Loucy (cell line): ENCODE data around the gene RING1.

Experiments used
- H2AFZ ChIP-seq: fragments of 200-600 bp; sonication (generic); 2 replicates; pipeline ENCODE4 v1.6.0; 2016; ENCODE audit warnings: antibody characterized with exemption, mild to moderate bottlenecking, low read length, moderate library complexity
- H3F3A ChIP-seq: fragments of 200-600 bp; 2 replicates; pipeline ENCODE4 v1.6.0; 2016; ENCODE audit warnings: antibody characterized with exemption, low read depth, mild to moderate bottlenecking
- H3K27me3 ChIP-seq: fragments of 200-600 bp; sonication (generic); 2 replicates; pipeline ENCODE4 v1.6.1; 2014; ENCODE audit warnings: low read length, mild to moderate bottlenecking; ENCODE audit not compliant: insufficient read depth, poor library complexity, severe bottlenecking
- H3K36me3 ChIP-seq: fragments of 200-600 bp; sonication (generic); 2 replicates; pipeline ENCODE4 v1.6.1; 2016; ENCODE audit warnings: low read length; ENCODE audit not compliant: insufficient read depth
- H3K4me1 ChIP-seq: fragments of 200-600 bp; sonication (generic); 2 replicates; pipeline ENCODE4 v1.5.1; 2014; ENCODE audit warnings: low read length, mild to moderate bottlenecking; ENCODE audit not compliant: insufficient read depth, poor library complexity, severe bottlenecking
- H3K4me2 ChIP-seq: fragments of 200-600 bp; sonication (generic); 2 replicates; pipeline ENCODE4 v1.6.0; 2014; ENCODE audit warnings: antibody characterized with exemption, low read length, low read depth, mild to moderate bottlenecking; ENCODE audit not compliant: poor library complexity, severe bottlenecking
- H3K4me3 ChIP-seq: fragments of 200-600 bp; sonication (generic); 2 replicates; pipeline ENCODE4 v1.5.1; 2014; ENCODE audit warnings: low read length, mild to moderate bottlenecking, mixed read lengths; ENCODE audit not compliant: poor library complexity, severe bottlenecking
- H3K79me2 ChIP-seq: fragments of 200-600 bp; sonication (generic); 2 replicates; pipeline ENCODE4 v1.6.1; 2014; ENCODE audit warnings: low read length; ENCODE audit not compliant: insufficient read depth
- H3K9ac ChIP-seq: fragments of 200-600 bp; sonication (generic); 2 replicates; pipeline ENCODE4 v1.6.0; 2014; ENCODE audit warnings: mild to moderate bottlenecking, low read depth, low read length, moderate library complexity; ENCODE audit not compliant: poor library complexity, severe bottlenecking
- H3K9me2 ChIP-seq: fragments of 200-600 bp; sonication (generic); replicated peaks from 2 replicates; pipeline ENCODE4 v1.6.1; 2016; ENCODE audit warnings: low read depth, low read length, mixed read lengths
- H3K9me3 ChIP-seq: fragments of 200-600 bp; sonication (generic); 2 replicates; pipeline ENCODE4 v1.6.1; 2014; ENCODE audit warnings: mild to moderate bottlenecking, antibody characterized with exemption, low read length, low read depth; ENCODE audit not compliant: insufficient read depth
- H4K20me1 ChIP-seq: fragments of 200-600 bp; sonication (generic); 2 replicates; pipeline ENCODE4 v1.6.0; 2014; ENCODE audit warnings: antibody characterized with exemption, low read length, mild to moderate bottlenecking; ENCODE audit not compliant: insufficient read depth, poor library complexity, severe bottlenecking
- EZH2phosphoT487 ChIP-seq: fragments of 200-600 bp; IDR thresholded peaks from 2 replicates; pipeline ENCODE4 v1.6.1; 2018; ENCODE audit warnings: antibody characterized with exemption, mild to moderate bottlenecking, moderate library complexity, borderline replicate concordance
- TF ChIP-seq, protein P1 (sequence below): fragments of 200-600 bp; sonication (generic); conservative IDR thresholded peaks from 2 replicates; pipeline ENCODE4 v1.5.1; 2014; ENCODE audit warnings: mild to moderate bottlenecking, antibody characterized with exemption, low read length

RING1 gene

GRCh38 chr6:33166811-33167210, 41.5 kb upstream of the RING1 start:
- Histone ChIP-seq H3K36me3 (no peaks in the 10 kb centered on the region), H3K79me2 (no peaks in the 10 kb centered on the region), H3K9ac (no peak overlapping the region), H3K4me3 (no peak overlapping the region), H2AFZ (no peak overlapping the region), H3K27me3 (no peaks in the 10 kb centered on the region), H3F3A (no peaks in the 10 kb centered on the region), H3K4me2 (no peak overlapping the region), H3K4me1 (peaks cover 2% of the 10 kb centered on the region), H3K9me2 (no peaks in the 10 kb centered on the region), H3K9me3 (no peaks in the 10 kb centered on the region), H4K20me1 (no peaks in the 10 kb centered on the region)
- TF ChIP-seq, protein P1, sequence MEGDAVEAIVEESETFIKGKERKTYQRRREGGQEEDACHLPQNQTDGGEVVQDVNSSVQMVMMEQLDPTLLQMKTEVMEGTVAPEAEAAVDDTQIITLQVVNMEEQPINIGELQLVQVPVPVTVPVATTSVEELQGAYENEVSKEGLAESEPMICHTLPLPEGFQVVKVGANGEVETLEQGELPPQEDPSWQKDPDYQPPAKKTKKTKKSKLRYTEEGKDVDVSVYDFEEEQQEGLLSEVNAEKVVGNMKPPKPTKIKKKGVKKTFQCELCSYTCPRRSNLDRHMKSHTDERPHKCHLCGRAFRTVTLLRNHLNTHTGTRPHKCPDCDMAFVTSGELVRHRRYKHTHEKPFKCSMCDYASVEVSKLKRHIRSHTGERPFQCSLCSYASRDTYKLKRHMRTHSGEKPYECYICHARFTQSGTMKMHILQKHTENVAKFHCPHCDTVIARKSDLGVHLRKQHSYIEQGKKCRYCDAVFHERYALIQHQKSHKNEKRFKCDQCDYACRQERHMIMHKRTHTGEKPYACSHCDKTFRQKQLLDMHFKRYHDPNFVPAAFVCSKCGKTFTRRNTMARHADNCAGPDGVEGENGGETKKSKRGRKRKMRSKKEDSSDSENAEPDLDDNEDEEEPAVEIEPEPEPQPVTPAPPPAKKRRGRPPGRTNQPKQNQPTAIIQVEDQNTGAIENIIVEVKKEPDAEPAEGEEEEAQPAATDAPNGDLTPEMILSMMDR, result no peak
- no peak for TF ChIP-seq EZH2phosphoT487

GRCh38 chr6:33167374-33168283, 40.7 kb upstream of the RING1 start:
- H3K9me2 ChIP-seq, result no peaks in the 10 kb centered on the region
- no peak overlapping the region for H3K4me3 ChIP-seq
- H2AFZ ChIP-seq, result no peak overlapping the region
- no peaks in the 10 kb centered on the region for H4K20me1 ChIP-seq
- H3K9me3 ChIP-seq, result no peaks in the 10 kb centered on the region
- TF ChIP-seq EZH2phosphoT487, result no peak
- TF ChIP-seq, protein P1, result no peak
- H3K4me2 ChIP-seq, result no peak overlapping the region
- no peak overlapping the region for H3K9ac ChIP-seq
- H3K79me2 ChIP-seq, result no peaks in the 10 kb centered on the region
- no peaks in the 10 kb centered on the region for H3K36me3 ChIP-seq
- no peaks in the 10 kb centered on the region for H3F3A ChIP-seq
- H3K27me3 ChIP-seq, result no peaks in the 10 kb centered on the region
- no peaks in the 10 kb centered on the region for H3K4me1 ChIP-seq

- no peaks in the 10 kb centered on the region for H4K20me1 ChIP-seq
- H3K9me3 ChIP-seq, result no peaks in the 10 kb centered on the region
- no peak overlapping the region for H2AFZ ChIP-seq
- TF ChIP-seq EZH2phosphoT487, result no peak
- TF ChIP-seq, protein P1, result no peak
- no peak overlapping the region for H3K4me2 ChIP-seq
- no peaks in the 10 kb centered on the region for H3K9me2 ChIP-seq
- H3K4me3 ChIP-seq, result no peak overlapping the region
- no peak overlapping the region for H3K9ac ChIP-seq
- H3F3A ChIP-seq, result no peaks in the 10 kb centered on the region
- no peaks in the 10 kb centered on the region for H3K4me1 ChIP-seq
- no peaks in the 10 kb centered on the region for H3K79me2 ChIP-seq
- H3K36me3 ChIP-seq, result no peaks in the 10 kb centered on the region
- H3K27me3 ChIP-seq, result no peaks in the 10 kb centered on the region
These were observed 40.1 kb upstream of the RING1 start for GRCh38 chr6:33168284-33168601.
